Mesothelial cell of epicardium (in vitro differentiated cells): ENCODE results near the gene HARS1. TPM values are rescaled to one million over a fixed set of nuclear protein-coding genes. Genes with fewer than 3 reads are reported as not detected.
"Not testable (repeated sequence)": the region's sequence is repeated elsewhere in the genome, so short reads cannot be mapped to it uniquely, and the experiment has no call there.

Source experiments
- DNase-seq, 2 experiments: peaks; one replicate each; pipeline ENCODE4 v3.0.0; 2021; ENCODE audit warnings: low spot score in 2 of 2; ENCODE audit not compliant: unreplicated experiment in 2 of 2
- H3K27ac Mint-ChIP-seq: 2 replicates; pipeline ENCODE4 v1.8.0; 2021; ENCODE audit warnings: mixed read lengths
- H3K27me3 Mint-ChIP-seq: 2 replicates; pipeline ENCODE4 v1.8.0; 2021; ENCODE audit warnings: low read depth, mixed read lengths
- H3K36me3 Mint-ChIP-seq: 2 replicates; pipeline ENCODE4 v1.8.0; 2021; ENCODE audit warnings: mixed read lengths
- H3K4me1 Mint-ChIP-seq: 2 replicates; pipeline ENCODE4 v1.8.0; 2021; ENCODE audit warnings: mixed read lengths
- H3K4me3 Mint-ChIP-seq: 2 replicates; pipeline ENCODE4 v1.8.0; 2021; ENCODE audit warnings: mild to moderate bottlenecking, moderate library complexity, mixed read lengths
- H3K9me3 Mint-ChIP-seq: 2 replicates; pipeline ENCODE4 v1.8.0; 2021; ENCODE audit warnings: mixed read lengths
- total RNA-seq: library from RNA; stranded (reverse); gene quantifications from 3 replicates; pipeline ENCODE4 v1.2.1, GENCODE V29; 2021
- TF ChIP-seq, protein P1 (sequence below): fragments of 200-600 bp; sonication (generic); IDR thresholded peaks from one replicate; pipeline ENCODE4 v1.5.0; 2021; ENCODE audit warnings: antibody characterized with exemption; ENCODE audit not compliant: unreplicated experiment

Gene HARS1
- total RNA-seq, 1 donor from 2014 or later: 76.9 TPM

DNA sequence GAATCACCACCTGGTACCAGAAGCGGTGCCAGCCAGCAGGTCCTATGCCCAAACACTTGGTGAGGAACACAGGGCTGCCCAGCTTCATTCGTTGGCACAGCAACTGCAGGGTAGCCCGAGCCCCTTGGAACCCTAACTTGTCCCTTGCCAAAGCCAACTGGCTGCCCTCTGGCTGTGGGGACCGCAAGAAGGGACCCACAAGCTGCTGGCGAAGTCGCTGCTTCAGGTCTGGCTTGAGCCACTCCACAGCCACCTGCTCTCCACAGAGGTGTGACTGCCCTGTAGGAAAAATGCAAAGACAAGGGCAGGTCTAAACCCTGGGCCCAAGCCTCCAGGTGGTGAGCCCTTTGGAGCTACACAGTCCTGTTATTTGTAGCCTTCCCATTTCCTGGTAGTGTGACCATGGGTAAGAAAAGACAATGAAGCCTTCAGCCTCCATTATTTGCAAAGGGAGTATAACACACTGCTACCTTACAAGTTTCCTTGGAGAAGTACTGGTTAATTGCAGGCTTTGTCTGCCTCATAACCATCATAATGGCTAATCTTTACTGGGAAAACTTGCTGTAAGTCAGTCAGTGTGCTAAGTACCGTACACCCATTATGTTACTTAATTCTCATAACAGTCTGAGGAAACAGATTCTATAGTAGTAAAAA lies 19.6 kb downstream of the HARS1 start:
- H3K9me3 Mint-ChIP-seq: no peaks in the 10 kb centered on the region
- no peak overlapping the region for H3K4me3 Mint-ChIP-seq
- no peak overlapping the region for H3K27ac Mint-ChIP-seq
- DNase-seq: no peak
- H3K4me1 Mint-ChIP-seq: peaks cover 3% of the 10 kb centered on the region
- H3K27me3 Mint-ChIP-seq: no peaks in the 10 kb centered on the region
- peaks cover 39% of the 10 kb centered on the region for H3K36me3 Mint-ChIP-seq
- TF ChIP-seq, protein P1, sequence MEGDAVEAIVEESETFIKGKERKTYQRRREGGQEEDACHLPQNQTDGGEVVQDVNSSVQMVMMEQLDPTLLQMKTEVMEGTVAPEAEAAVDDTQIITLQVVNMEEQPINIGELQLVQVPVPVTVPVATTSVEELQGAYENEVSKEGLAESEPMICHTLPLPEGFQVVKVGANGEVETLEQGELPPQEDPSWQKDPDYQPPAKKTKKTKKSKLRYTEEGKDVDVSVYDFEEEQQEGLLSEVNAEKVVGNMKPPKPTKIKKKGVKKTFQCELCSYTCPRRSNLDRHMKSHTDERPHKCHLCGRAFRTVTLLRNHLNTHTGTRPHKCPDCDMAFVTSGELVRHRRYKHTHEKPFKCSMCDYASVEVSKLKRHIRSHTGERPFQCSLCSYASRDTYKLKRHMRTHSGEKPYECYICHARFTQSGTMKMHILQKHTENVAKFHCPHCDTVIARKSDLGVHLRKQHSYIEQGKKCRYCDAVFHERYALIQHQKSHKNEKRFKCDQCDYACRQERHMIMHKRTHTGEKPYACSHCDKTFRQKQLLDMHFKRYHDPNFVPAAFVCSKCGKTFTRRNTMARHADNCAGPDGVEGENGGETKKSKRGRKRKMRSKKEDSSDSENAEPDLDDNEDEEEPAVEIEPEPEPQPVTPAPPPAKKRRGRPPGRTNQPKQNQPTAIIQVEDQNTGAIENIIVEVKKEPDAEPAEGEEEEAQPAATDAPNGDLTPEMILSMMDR: no peak

DNA sequence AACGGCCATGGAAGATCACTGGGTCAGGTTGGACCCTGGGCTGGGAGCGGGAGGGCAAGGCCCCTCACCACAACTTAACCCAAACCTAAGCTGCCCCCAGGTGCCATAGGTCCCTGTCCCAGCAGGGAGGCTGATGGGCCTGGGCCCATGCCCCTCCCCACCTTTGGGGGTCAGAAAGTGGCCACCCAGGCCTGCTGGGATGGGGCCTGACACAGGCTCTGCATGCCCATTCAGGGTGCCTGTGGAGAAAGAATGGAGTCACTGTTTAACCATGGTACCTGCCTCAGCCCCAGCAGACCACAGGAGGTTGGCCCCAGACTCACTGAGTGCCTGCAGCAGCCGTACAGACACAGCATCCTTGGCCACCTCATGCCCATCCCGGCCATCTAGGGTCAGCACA lies 20.1 kb downstream of the HARS1 start:
- not testable (repeated sequence) for DNase-seq, H3K27ac Mint-ChIP-seq

DNA sequence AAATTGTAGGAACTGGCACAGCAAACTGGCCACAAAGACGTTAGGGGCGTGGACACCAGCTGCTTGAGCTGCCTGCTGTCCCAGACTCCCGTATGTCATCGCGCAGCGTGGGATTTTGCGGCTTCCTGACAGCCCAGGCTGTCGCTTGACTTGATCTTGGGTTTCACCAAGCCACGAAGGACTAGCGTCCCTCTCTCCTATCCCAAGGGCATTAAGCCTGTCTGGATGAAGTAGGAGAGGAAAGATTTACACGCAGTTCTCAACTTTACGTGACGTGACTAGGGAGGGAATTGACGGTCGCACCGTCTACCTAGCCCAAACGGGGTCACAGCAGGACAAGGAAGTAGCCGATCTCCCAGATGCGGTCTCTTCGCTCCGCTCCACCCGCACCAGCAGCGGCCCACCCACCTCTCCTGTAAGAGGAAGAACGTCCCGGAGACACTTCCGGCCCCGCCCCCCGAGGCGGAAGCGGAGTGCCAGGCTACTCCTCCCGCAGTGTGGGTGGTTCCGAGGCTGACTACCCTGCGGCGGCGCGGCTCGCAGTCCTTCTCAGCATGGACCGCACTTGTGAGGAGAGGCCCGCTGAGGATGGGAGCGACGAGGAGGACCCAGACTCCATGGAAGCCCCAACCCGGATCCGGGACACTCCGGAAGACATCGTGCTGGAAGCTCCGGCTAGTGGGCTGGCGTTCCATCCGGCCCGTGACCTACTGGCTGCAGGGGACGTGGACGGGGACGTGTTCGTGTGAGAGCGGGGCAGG lies 26.6 kb downstream of the HARS1 start, which contains the start of gene WDR55:
WDR55 (plus strand) TSS at position 546 of the 761 bp plus-strand sequence; CDS start at position 555, 9 bp downstream.
- no peaks in the 10 kb centered on the region for H3K27me3 Mint-ChIP-seq
- H3K36me3 Mint-ChIP-seq: peaks cover 41% of the 10 kb centered on the region
- TF ChIP-seq, protein P1: no peak
- peak within 1 kb of the TSS; percentile 99 for H3K4me3 Mint-ChIP-seq
- H3K4me1 Mint-ChIP-seq: peaks cover 16% of the 10 kb centered on the region
- no peaks in the 10 kb centered on the region for H3K9me3 Mint-ChIP-seq
- H3K27ac Mint-ChIP-seq: peak within 1 kb of the TSS; percentile 97
- DNase-seq: peak; percentile 88 to 94

More for the DNA sequence above, 20.1 kb downstream of the HARS1 start:
- H3K4me1 Mint-ChIP-seq, H3K27me3 Mint-ChIP-seq, H3K4me3 Mint-ChIP-seq, H3K9me3 Mint-ChIP-seq: not testable (repeated sequence)
- H3K36me3 Mint-ChIP-seq: peaks cover 35% of the 10 kb centered on the region

DNA sequence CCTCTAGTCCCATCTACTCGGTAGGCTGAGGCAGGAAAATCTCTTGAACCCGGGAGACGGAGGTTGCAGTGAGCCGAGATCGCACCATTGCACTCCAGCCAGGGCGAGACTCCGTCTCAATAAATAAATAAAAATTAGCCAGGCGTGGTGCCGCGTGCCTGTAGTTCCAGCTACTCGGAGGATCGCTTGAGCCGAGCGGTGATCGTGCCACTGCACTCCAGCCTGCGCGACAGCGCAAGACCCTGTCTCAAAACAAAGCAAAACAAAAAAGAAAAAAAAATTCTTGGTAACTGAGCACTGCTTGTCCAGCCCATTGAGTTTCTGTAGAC lies 27.2 kb downstream of the HARS1 start:
- H3K27ac Mint-ChIP-seq: peak overlapping the region; percentile 97
- peaks cover 16% of the 10 kb centered on the region for H3K4me1 Mint-ChIP-seq
- H3K4me3 Mint-ChIP-seq: peak overlapping the region; percentile 99
- H3K36me3 Mint-ChIP-seq: peaks cover 42% of the 10 kb centered on the region
- TF ChIP-seq, protein P1: no peak
- DNase-seq: no peak
- H3K27me3 Mint-ChIP-seq: no peaks in the 10 kb centered on the region
- H3K9me3 Mint-ChIP-seq: no peaks in the 10 kb centered on the region

DNA sequence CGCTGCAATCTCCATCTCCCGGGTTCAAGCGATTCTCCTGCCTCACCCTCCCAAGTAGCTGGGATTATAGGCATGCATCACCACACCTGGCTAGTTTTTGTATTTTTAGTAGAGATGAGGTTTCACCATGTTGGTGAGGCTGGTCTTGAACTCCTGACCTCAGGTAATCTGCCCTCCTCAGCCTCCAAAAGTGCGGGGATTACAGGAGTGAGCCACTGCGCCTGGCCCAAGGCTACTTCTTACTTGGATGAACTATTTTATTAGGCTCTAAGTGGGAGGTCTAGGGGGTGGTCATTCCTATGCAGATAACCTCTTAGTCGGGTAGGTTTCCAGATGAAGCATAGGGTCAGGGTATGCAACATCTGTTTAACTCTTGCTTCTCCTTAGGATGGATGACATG lies 30.8 kb downstream of the HARS1 start:
- not testable (repeated sequence) for H3K9me3 Mint-ChIP-seq, DNase-seq, H3K27me3 Mint-ChIP-seq, H3K27ac Mint-ChIP-seq, H3K4me3 Mint-ChIP-seq, H3K4me1 Mint-ChIP-seq
- H3K36me3 Mint-ChIP-seq: peaks cover 48% of the 10 kb centered on the region

DNA sequence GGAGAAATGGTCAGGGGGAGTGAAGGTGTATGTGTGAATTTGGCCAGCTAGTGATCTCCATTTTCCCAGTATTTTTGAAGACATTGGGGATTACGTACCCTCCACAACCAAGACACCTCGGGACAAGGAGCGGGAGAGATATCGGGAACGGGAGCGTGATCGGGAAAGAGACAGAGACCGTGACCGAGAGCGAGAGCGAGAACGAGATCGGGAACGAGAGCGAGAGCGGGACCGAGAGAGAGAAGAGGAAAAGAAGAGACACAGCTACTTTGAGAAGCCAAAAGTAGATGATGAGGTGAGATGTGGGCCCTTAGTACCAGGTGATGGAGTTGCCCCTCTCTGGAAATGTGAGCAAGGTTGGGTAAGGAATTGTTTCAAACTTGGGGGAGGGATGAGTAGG lies 32.3 kb downstream of the HARS1 start:
- H3K9me3 Mint-ChIP-seq: no peaks in the 10 kb centered on the region
- H3K27me3 Mint-ChIP-seq: no peaks in the 10 kb centered on the region
- no peaks in the 10 kb centered on the region for H3K4me1 Mint-ChIP-seq
- no peak overlapping the region for H3K27ac Mint-ChIP-seq
- peaks cover 62% of the 10 kb centered on the region for H3K36me3 Mint-ChIP-seq
- H3K4me3 Mint-ChIP-seq: no peak overlapping the region
- TF ChIP-seq, protein P1: no peak
- no peak for DNase-seq
